ENCODE measurements around the gene NANOGP8.

- no peak for TF ChIP-seq CTCF (IDR thresholded peaks at IDR 0.05)
- TF ChIP-seq POLR2A (IDR thresholded peaks at IDR 0.05) = no peak
Observed at GRCh38 chr15:35130245-35130644, 45.1 kb upstream of the NANOGP8 start.

Data from body of pancreas (tissue), 4 donors.